ENCODE results near the gene TMEM184C. TPM values are rescaled to one million over a fixed set of nuclear protein-coding genes. Genes with fewer than 3 reads are reported as not detected.
A peak's percentile ranks its signal among the peaks of the same experiment; 100 is the strongest.

Gene TMEM184C
- polyA plus RNA-seq, 4 donors: 4.6 to 29.0 (median 10.4) TPM

DNA sequence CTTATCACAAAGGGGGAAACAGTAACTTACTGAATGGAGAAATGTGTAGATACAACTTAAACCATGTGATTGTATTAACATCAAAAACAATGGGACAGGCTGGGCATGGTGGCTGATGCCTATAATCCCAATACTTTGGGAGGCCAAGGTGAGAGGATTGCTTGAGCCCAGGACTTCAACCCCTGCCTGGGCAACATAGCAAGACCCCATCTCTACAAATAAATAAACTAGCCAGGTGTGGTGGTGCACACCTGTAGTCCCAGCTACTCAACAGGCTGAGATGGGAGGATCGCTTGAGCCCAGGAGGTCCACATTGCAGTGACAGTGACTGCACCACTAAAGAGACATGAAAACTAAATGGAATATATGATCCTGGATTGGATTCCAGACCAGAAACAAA is 26.4 kb downstream of the TMEM184C start:
- Histone ChIP-seq H3K27ac (ENCODE audit: low read depth in 1 of 3, low read length in 2 of 3) (no peak overlapping the region), H3K9me3 (ENCODE audit: control insufficient read depth in 2 of 2, insufficient read depth in 1 of 2, low read depth in 1 of 2, low read length in 1 of 2) (no peaks in the 10 kb centered on the region), H3K36me3 (ENCODE audit: control insufficient read depth in 3 of 3, insufficient read depth in 2 of 3, low read depth in 1 of 3, low read length in 3 of 3) (peaks cover 2 to 17% (median 2%) of the 10 kb centered on the region in 3 donors), H3K4me1 (ENCODE audit: control insufficient read depth in 3 of 3, insufficient read depth in 2 of 3, low read depth in 1 of 3, low read length in 2 of 3) (no peaks in the 10 kb centered on the region), H3K27me3 (ENCODE audit: control insufficient read depth in 3 of 3, insufficient read depth in 3 of 3, low read length in 3 of 3) (no peaks in the 10 kb centered on the region), H3K4me3 (ENCODE audit: low read depth in 1 of 3, low read length in 3 of 3) (no peak overlapping the region)
- DNase-seq (no peak), FAIRE-seq (no peak)
- WGBS, 3 donors: 92 to 96% (median 96%) methylated on average over 1 of the region's 1 CpG

DNA sequence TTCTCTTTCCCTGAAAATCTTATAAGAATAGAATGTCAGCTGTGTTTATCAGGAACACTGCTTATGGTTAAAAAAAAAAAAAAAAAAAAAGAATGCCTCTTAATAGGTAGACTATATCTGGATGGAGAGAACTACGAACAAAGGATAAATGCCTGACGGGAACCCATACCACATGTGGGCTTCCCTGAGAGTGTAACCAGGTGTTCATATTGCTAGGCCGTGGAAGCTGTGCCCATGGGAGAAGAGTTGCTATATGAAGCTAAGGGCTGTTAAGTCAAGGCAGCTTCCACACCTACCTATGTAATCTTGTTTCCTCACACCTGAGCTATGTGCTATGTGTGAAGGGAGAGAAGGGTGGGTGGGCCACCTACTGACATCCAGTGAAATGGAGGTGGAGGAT is 27.3 kb downstream of the TMEM184C start:
- FAIRE-seq (no peak), DNase-seq (no peak)
- peaks cover 2 to 17% (median 2%) of the 10 kb centered on the region in 3 donors for H3K36me3 ChIP-seq (ENCODE audit: control insufficient read depth in 3 of 3, insufficient read depth in 2 of 3, low read depth in 1 of 3, low read length in 3 of 3)
- no peaks in the 10 kb centered on the region for H3K4me1 ChIP-seq (ENCODE audit: control insufficient read depth in 3 of 3, insufficient read depth in 2 of 3, low read depth in 1 of 3, low read length in 2 of 3)
- no peak overlapping the region for H3K27ac ChIP-seq (ENCODE audit: low read depth in 1 of 3, low read length in 2 of 3)
- no peaks in the 10 kb centered on the region for H3K9me3 ChIP-seq (ENCODE audit: control insufficient read depth in 2 of 2, insufficient read depth in 1 of 2, low read depth in 1 of 2, low read length in 1 of 2)
- H3K4me3 ChIP-seq (ENCODE audit: low read depth in 1 of 3, low read length in 3 of 3): no peak overlapping the region
- H3K27me3 ChIP-seq (ENCODE audit: control insufficient read depth in 3 of 3, insufficient read depth in 3 of 3, low read length in 3 of 3): no peaks in the 10 kb centered on the region
- WGBS, 3 donors: 91 to 94% (median 91%) methylated on average over 3 of the region's 3 CpGs

DNA sequence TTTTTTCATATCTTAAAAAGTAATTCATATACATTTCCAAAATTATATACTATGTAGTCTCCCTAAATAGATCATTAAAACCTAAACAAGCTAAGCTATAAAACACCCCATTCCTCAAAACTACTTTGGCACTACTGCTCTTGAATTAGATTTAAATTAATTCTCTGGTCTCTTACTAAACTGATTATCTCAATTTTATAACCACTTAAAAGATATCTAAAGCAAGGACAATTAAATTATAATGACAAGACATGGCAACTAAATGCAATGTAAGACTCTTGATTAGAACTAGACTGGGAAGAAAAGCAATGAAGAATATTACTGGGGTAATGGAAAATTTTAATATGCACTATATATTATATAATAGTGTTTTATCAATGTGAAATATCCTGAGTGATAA is 27.9 kb downstream of the TMEM184C start:
- H3K27ac ChIP-seq (ENCODE audit: low read depth in 1 of 3, low read length in 2 of 3): no peak overlapping the region
- DNase-seq (no peak), FAIRE-seq (peak; percentile 47)
- peaks cover 2 to 17% (median 3%) of the 10 kb centered on the region in 3 donors for H3K36me3 ChIP-seq (ENCODE audit: control insufficient read depth in 3 of 3, insufficient read depth in 2 of 3, low read depth in 1 of 3, low read length in 3 of 3)
- no peaks in the 10 kb centered on the region for H3K27me3 ChIP-seq (ENCODE audit: control insufficient read depth in 3 of 3, insufficient read depth in 3 of 3, low read length in 3 of 3)
- no peaks in the 10 kb centered on the region for H3K4me1 ChIP-seq (ENCODE audit: control insufficient read depth in 3 of 3, insufficient read depth in 2 of 3, low read depth in 1 of 3, low read length in 2 of 3)
- H3K4me3 ChIP-seq (ENCODE audit: low read depth in 1 of 3, low read length in 3 of 3): no peak overlapping the region
- H3K9me3 ChIP-seq (ENCODE audit: control insufficient read depth in 2 of 2, insufficient read depth in 1 of 2, low read depth in 1 of 2, low read length in 1 of 2): no peaks in the 10 kb centered on the region

DNA sequence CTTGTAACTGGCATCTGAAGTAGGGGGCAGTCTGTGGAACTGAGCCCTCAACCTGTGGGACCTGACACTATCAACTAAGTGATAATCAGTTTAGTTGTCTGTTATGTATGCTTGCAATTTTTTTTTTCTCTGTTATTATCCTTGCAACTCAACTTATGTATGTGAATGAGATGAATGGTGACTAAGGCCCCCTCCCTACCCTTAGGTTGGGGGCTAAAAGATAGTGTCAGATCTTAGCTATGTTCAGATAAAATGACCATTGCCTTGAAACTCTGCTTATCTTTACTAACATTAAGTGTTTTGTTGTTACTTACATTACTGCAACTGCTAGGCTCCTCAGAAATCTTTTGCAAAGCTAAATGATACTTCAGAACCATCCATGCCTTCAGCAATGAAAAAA is 31.5 kb downstream of the TMEM184C start:
- Histone ChIP-seq H3K9me3 (ENCODE audit: control insufficient read depth in 2 of 2, insufficient read depth in 1 of 2, low read depth in 1 of 2, low read length in 1 of 2) (no peaks in the 10 kb centered on the region), H3K27me3 (ENCODE audit: control insufficient read depth in 3 of 3, insufficient read depth in 3 of 3, low read length in 3 of 3) (no peaks in the 10 kb centered on the region), H3K4me3 (ENCODE audit: low read depth in 1 of 3, low read length in 3 of 3) (no peak overlapping the region), H3K4me1 (ENCODE audit: control insufficient read depth in 3 of 3, insufficient read depth in 2 of 3, low read depth in 1 of 3, low read length in 2 of 3) (no peaks in the 10 kb centered on the region), H3K27ac (ENCODE audit: low read depth in 1 of 3, low read length in 2 of 3) (no peak overlapping the region), H3K36me3 (ENCODE audit: control insufficient read depth in 3 of 3, insufficient read depth in 2 of 3, low read depth in 1 of 3, low read length in 3 of 3) (peaks cover 2 to 11% (median 4%) of the 10 kb centered on the region in 3 donors)
- no peak for DNase-seq
- no peak for FAIRE-seq

DNA sequence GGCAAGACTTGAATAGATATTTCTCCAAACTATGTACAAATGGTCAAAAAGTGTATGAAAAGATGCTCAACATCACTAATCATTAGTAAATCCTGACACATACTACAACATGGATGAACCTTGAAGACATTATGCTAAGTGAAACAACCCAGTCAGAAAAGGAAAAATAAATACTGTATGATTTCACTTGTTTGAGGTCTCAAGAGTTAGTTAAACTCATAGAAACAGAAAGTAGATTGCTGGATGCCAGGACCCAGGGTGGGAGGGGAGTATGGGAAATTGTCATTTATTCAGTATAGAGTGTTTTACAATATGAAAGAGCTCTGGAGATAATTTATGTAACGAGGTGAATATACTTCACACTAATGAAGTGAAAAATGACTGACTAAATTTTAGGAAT is 34.4 kb downstream of the TMEM184C start:
- FAIRE-seq: no peak
- 90 to 95% (median 94%) methylated on average over 1 of the region's 1 CpG for WGBS, 3 donors
- peaks cover 4 to 21% (median 11%) of the 10 kb centered on the region in 3 donors for H3K36me3 ChIP-seq (ENCODE audit: control insufficient read depth in 3 of 3, insufficient read depth in 2 of 3, low read depth in 1 of 3, low read length in 3 of 3)
- H3K4me1 ChIP-seq (ENCODE audit: control insufficient read depth in 3 of 3, insufficient read depth in 2 of 3, low read depth in 1 of 3, low read length in 2 of 3): no peaks in the 10 kb centered on the region
- no peak overlapping the region for H3K4me3 ChIP-seq (ENCODE audit: low read depth in 1 of 3, low read length in 3 of 3)
- no peaks in the 10 kb centered on the region for H3K9me3 ChIP-seq (ENCODE audit: control insufficient read depth in 2 of 2, insufficient read depth in 1 of 2, low read depth in 1 of 2, low read length in 1 of 2)
- no peaks in the 10 kb centered on the region for H3K27me3 ChIP-seq (ENCODE audit: control insufficient read depth in 3 of 3, insufficient read depth in 3 of 3, low read length in 3 of 3)
- H3K27ac ChIP-seq (ENCODE audit: low read depth in 1 of 3, low read length in 2 of 3): no peak overlapping the region
- DNase-seq: no peak

DNA sequence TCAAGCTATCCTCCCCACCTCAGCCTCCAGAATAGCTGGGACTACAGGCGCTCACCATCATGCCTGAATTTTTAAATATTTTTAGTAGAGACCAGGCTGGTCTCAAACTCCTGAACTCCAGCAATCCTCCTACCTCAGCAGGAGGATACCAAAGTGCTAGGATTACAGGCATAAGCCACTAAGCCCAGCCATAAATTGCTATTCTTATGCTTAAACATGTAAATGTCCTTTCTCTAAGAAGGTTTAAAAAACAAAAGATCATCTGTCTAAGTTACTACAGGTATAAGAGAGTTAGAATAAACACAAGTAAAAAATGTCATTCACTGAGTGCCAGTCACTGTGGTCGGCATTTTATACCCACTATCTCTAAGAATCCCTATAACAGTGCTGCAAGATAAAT is 38.4 kb downstream of the TMEM184C start:
- peaks cover 7 to 35% (median 11%) of the 10 kb centered on the region in 3 donors for H3K36me3 ChIP-seq (ENCODE audit: control insufficient read depth in 3 of 3, insufficient read depth in 2 of 3, low read depth in 1 of 3, low read length in 3 of 3)

DNA sequence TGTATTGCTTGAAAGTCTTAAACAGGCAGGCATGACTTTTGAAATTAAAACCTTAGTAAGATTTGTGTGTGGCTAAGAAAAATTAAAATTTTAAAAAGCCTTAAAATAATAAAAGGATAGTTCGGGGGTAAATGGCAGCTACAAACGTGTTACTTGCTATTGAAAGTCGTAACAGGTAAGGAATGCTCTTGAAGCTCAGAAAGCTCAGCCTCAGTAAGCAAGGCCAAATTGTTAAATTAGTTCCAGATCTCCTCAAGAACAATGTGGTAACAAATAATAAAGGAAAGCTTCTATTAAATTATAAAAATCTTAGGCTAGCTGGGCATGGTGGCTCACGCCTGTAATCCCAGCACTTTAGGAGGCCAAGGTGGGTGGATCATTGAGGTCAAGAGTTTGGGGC is 41.3 kb downstream of the TMEM184C start:
- no peaks in the 10 kb centered on the region for H3K4me1 ChIP-seq (ENCODE audit: control insufficient read depth in 3 of 3, insufficient read depth in 2 of 3, low read depth in 1 of 3, low read length in 2 of 3)
- H3K27me3 ChIP-seq (ENCODE audit: control insufficient read depth in 3 of 3, insufficient read depth in 3 of 3, low read length in 3 of 3): no peaks in the 10 kb centered on the region
- H3K27ac ChIP-seq (ENCODE audit: low read depth in 1 of 3, low read length in 2 of 3): no peak overlapping the region
- H3K36me3 ChIP-seq (ENCODE audit: control insufficient read depth in 3 of 3, insufficient read depth in 2 of 3, low read depth in 1 of 3, low read length in 3 of 3): peaks cover 5 to 38% (median 11%) of the 10 kb centered on the region in 3 donors
- H3K4me3 ChIP-seq (ENCODE audit: low read depth in 1 of 3, low read length in 3 of 3): no peak overlapping the region
- H3K9me3 ChIP-seq (ENCODE audit: control insufficient read depth in 2 of 2, insufficient read depth in 1 of 2, low read depth in 1 of 2, low read length in 1 of 2): no peaks in the 10 kb centered on the region
- 95 to 98% (median 97%) methylated on average over 4 of the region's 4 CpGs for WGBS, 3 donors
- no peak for FAIRE-seq
- no peak for DNase-seq

More for the DNA sequence above, 38.4 kb downstream of the TMEM184C start:
- 98 to 100% (median 99%) methylated on average over 2 of the region's 2 CpGs for WGBS, 3 donors
- Histone ChIP-seq H3K27me3 (ENCODE audit: control insufficient read depth in 3 of 3, insufficient read depth in 3 of 3, low read length in 3 of 3) (no peaks in the 10 kb centered on the region), H3K4me1 (ENCODE audit: control insufficient read depth in 3 of 3, insufficient read depth in 2 of 3, low read depth in 1 of 3, low read length in 2 of 3) (no peaks in the 10 kb centered on the region), H3K27ac (ENCODE audit: low read depth in 1 of 3, low read length in 2 of 3) (no peak overlapping the region), H3K9me3 (ENCODE audit: control insufficient read depth in 2 of 2, insufficient read depth in 1 of 2, low read depth in 1 of 2, low read length in 1 of 2) (no peaks in the 10 kb centered on the region), H3K4me3 (ENCODE audit: low read depth in 1 of 3, low read length in 3 of 3) (no peak overlapping the region)
- DNase-seq (no peak), FAIRE-seq (no peak)

DNA sequence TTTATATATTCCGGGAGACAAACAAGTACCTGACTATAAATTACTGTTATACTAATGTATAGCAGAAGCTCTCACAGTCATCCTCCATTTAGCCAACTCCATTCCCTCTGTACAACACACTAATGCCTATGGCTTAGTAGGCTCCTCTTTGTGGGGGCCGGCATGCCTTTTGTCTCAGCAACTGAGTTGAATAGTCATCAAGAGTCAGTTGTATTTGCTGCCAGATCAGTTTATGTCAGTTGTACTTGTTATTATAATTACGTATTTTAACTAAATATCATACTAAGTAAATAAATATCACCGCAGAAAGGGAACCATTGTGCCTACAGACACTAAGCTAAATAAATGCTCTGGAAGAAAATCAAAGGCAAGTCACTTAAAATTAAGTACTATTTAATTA is 56.9 kb downstream of the TMEM184C start:
- Histone ChIP-seq H3K9me3 (ENCODE audit: control insufficient read depth in 2 of 2, insufficient read depth in 1 of 2, low read depth in 1 of 2, low read length in 1 of 2) (no peaks in the 10 kb centered on the region), H3K4me3 (ENCODE audit: low read depth in 1 of 3, low read length in 3 of 3) (no peak overlapping the region), H3K27ac (ENCODE audit: low read depth in 1 of 3, low read length in 2 of 3) (no peak overlapping the region), H3K27me3 (ENCODE audit: control insufficient read depth in 3 of 3, insufficient read depth in 3 of 3, low read length in 3 of 3) (no peaks in the 10 kb centered on the region), H3K4me1 (ENCODE audit: control insufficient read depth in 3 of 3, insufficient read depth in 2 of 3, low read depth in 1 of 3, low read length in 2 of 3) (no peaks in the 10 kb centered on the region), H3K36me3 (ENCODE audit: control insufficient read depth in 3 of 3, insufficient read depth in 2 of 3, low read depth in 1 of 3, low read length in 3 of 3) (peaks cover 0 to 13% (median 2%) of the 10 kb centered on the region in 3 donors)
- WGBS, 3 donors: 87 to 93% (median 87%) methylated on average over 4 of the region's 4 CpGs
- DNase-seq: no peak
- FAIRE-seq: no peak

DNA sequence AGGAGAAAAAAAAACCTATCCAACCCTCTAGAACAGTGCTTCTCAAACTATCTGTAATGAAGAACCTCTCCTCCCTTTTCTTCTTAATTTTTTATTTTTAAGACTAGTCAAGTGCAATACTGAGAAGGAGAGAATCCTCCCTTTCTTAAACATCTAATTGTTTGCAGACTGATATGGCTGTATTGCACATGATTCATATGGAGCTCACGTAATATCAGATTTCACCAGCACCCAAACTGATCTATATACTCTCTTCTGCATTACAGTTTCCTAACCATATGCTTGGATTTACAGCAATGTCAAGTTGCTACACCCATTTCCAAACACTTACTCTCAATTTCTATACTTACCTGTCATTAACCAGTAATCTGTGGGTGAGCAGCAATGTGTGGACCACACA is 57.3 kb downstream of the TMEM184C start:
- DNase-seq (no peak), FAIRE-seq (no peak)
- Histone ChIP-seq H3K4me1 (ENCODE audit: control insufficient read depth in 3 of 3, insufficient read depth in 2 of 3, low read depth in 1 of 3, low read length in 2 of 3) (no peaks in the 10 kb centered on the region), H3K27ac (ENCODE audit: low read depth in 1 of 3, low read length in 2 of 3) (no peak overlapping the region), H3K27me3 (ENCODE audit: control insufficient read depth in 3 of 3, insufficient read depth in 3 of 3, low read length in 3 of 3) (no peaks in the 10 kb centered on the region), H3K36me3 (ENCODE audit: control insufficient read depth in 3 of 3, insufficient read depth in 2 of 3, low read depth in 1 of 3, low read length in 3 of 3) (peaks cover 0 to 13% (median 2%) of the 10 kb centered on the region in 3 donors), H3K9me3 (ENCODE audit: control insufficient read depth in 2 of 2, insufficient read depth in 1 of 2, low read depth in 1 of 2, low read length in 1 of 2) (no peaks in the 10 kb centered on the region), H3K4me3 (ENCODE audit: low read depth in 1 of 3, low read length in 3 of 3) (no peak overlapping the region)
- WGBS, 3 donors: 91 to 98% (median 96%) methylated on average over 1 of the region's 1 CpG

Measured in small intestine (tissue), 7 donors.